Measurements from ENCODE around the gene PTPRG. TPM values are rescaled to one million over a fixed set of nuclear protein-coding genes. Genes with fewer than 3 reads are reported as not detected.

The PTPRG gene
- total RNA-seq, 1 experiment from 2014 or later, result 69.3 TPM

- Histone ChIP-seq H4K91ac (ENCODE audit: insufficient read length, low read depth, low read length) (no peak overlapping the region), H3K56ac (ENCODE audit: insufficient read length, low read depth, low read length) (no peak overlapping the region), H3K4me2 (ENCODE audit: insufficient read depth, insufficient read length, low read length) (no peak overlapping the region), H3K4me1 (ENCODE audit: insufficient read depth, low read length) (peaks cover 35% of the 10 kb centered on the region), H3K27ac (ENCODE audit: insufficient read length, low read depth, low read length) (peak overlapping the region; percentile 98), H2BK12ac (ENCODE audit: insufficient read length, low read depth, low read length) (peak overlapping the region; percentile 94), H3K18ac (ENCODE audit: insufficient read length, low read depth, low read length) (no peak overlapping the region), H3K79me1 (ENCODE audit: insufficient read depth, low read depth, low read length, poor library complexity, severe bottlenecking) (peaks cover 9% of the 10 kb centered on the region), H3K23ac (ENCODE audit: insufficient read length, low read depth, low read length) (no peak overlapping the region), H3K14ac (ENCODE audit: insufficient read depth, low read length) (no peak overlapping the region), H2BK15ac (ENCODE audit: low read depth, low read length) (no peak overlapping the region), H2BK120ac (ENCODE audit: low read depth, low read length, poor library complexity, severe bottlenecking) (no peak overlapping the region), H2AK5ac (ENCODE audit: insufficient read length, low read length) (peak overlapping the region; percentile 96), H4K20me1 (ENCODE audit: control insufficient read depth, insufficient read depth, insufficient read length) (no peaks in the 10 kb centered on the region), H4K8ac (replicated peaks; ENCODE audit: insufficient read length, low read depth, low read length) (no peak overlapping the region), H2BK5ac (ENCODE audit: insufficient read length, low read length) (peak overlapping the region; percentile 58), H2AFZ (ENCODE audit: low read length) (no peak overlapping the region), H3K23me2 (ENCODE audit: insufficient read length, low read depth, low read length, poor library complexity, severe bottlenecking) (no peaks in the 10 kb centered on the region), H3K4ac (ENCODE audit: low read depth, low read length) (no peak overlapping the region), H3K79me2 (ENCODE audit: insufficient read depth, low read length) (peaks cover 30% of the 10 kb centered on the region; the same call in 1 of the 2 replicates), H3T11ph (ENCODE audit: low read length) (no peak overlapping the region), H3K9ac (ENCODE audit: extremely low read depth, insufficient read length, low read length) (peak overlapping the region; percentile 19), H2BK20ac (ENCODE audit: low read depth, low read length, poor library complexity, severe bottlenecking) (no peak overlapping the region), H3K27me3 (ENCODE audit: insufficient read depth, low read length) (no peaks in the 10 kb centered on the region), H4K5ac (ENCODE audit: insufficient read length, low read depth, low read length) (no peak overlapping the region), H3K9me3 (ENCODE audit: control insufficient read depth, low read depth, low read length) (no peaks in the 10 kb centered on the region)
- no peak for TF ChIP-seq CTCF (conservative IDR thresholded peaks at IDR 0.05)
- Mint-ChIP-seq H3K9me3 (no peaks in the 10 kb centered on the region), H3K27me3 (ENCODE audit: low read depth) (no peaks in the 10 kb centered on the region), H3K4me1 (peaks cover 92 to 93% of the 10 kb centered on the region in 2 experiments), H3K27ac (peak overlapping the region; percentile 97 to 100 (median 100)), H3K36me3 (ENCODE audit: insufficient read depth in 1 of 3, low read depth in 3 of 3) (no peaks in the 10 kb centered on the region), H3K4me3 (peak overlapping the region in 1 of 2 experiments; percentile 47; a peak in 2 of 5 replicates)
- no peak for DNase-seq
- WGBS (ENCODE audit: extremely low coverage, insufficient read length, low lambda C conversion rate), result no CpG with 5 or more reads among the region's 1 CpG
These were observed 139.6 kb downstream of the PTPRG start for GRCh38 chr3:61701011-61701410.
